Astrocyte (in vitro differentiated cells and primary cell): ENCODE results near the gene NTN3. TPM values are rescaled to one million over a fixed set of nuclear protein-coding genes. Genes with fewer than 3 reads are reported as not detected.

ENCODE experiments used
- DNase-seq: peaks from one replicate; pipeline ENCODE4 v3.0.0-alpha.2; 2010; ENCODE audit warnings: low read depth
- FAIRE-seq: peaks from 2 replicates; lab custom pipeline; 2011; peaks lifted over from hg19 to GRCh38; lab: Jason Lieb, UNC
- H2AFZ ChIP-seq: 2 replicates; pipeline ENCODE4 v1.6.0; 2012; ENCODE audit warnings: low read depth, low read length, inconsistent platforms
- H3K27ac ChIP-seq: 2 replicates; pipeline ENCODE4 v1.5.1; 2011; ENCODE audit warnings: low read depth, low read length, inconsistent platforms
- H3K27me3 ChIP-seq: 2 replicates; pipeline ENCODE4 v1.6.0; 2011; ENCODE audit warnings: low read length, inconsistent platforms; ENCODE audit not compliant: insufficient read depth
- H3K36me3 ChIP-seq: 2 replicates; pipeline ENCODE4 v1.5.1; 2011; ENCODE audit warnings: low read length, inconsistent platforms; ENCODE audit not compliant: insufficient read depth
- H3K4me1 ChIP-seq: 2 replicates; pipeline ENCODE4 v1.5.1; 2011; ENCODE audit warnings: low read length, inconsistent platforms; ENCODE audit not compliant: insufficient read depth
- H3K4me2 ChIP-seq: 2 replicates; pipeline ENCODE4 v1.6.0; 2012; ENCODE audit warnings: low read length, inconsistent platforms
- H3K4me3 ChIP-seq: 2 replicates; pipeline ENCODE4 v1.5.1; 2011; ENCODE audit warnings: low read depth, mild to moderate bottlenecking, low read length, inconsistent platforms; ENCODE audit not compliant: insufficient read depth
- H3K79me2 ChIP-seq: 2 replicates; pipeline ENCODE4 v1.6.0; 2012; ENCODE audit warnings: mild to moderate bottlenecking, low read length, inconsistent platforms; ENCODE audit not compliant: insufficient read depth
- H3K9ac ChIP-seq: 2 replicates; pipeline ENCODE4 v1.6.0; 2012; ENCODE audit warnings: mild to moderate bottlenecking, low read length, inconsistent platforms
- H3K9me3 ChIP-seq: 2 replicates; pipeline ENCODE4 v1.5.1; 2012; ENCODE audit warnings: low read depth, mild to moderate bottlenecking, low read length, inconsistent platforms; ENCODE audit not compliant: insufficient read depth
- H4K20me1 ChIP-seq: 2 replicates; pipeline ENCODE4 v1.6.0; 2012; ENCODE audit warnings: low read length, inconsistent platforms; ENCODE audit not compliant: insufficient read depth
- H3K27ac Mint-ChIP-seq: one replicate; pipeline ENCODE4 v1.8.0; 2021; ENCODE audit warnings: mild to moderate bottlenecking, mixed read lengths; ENCODE audit not compliant: unreplicated experiment
- H3K27me3 Mint-ChIP-seq: one replicate; pipeline ENCODE4 v1.8.0; 2021; ENCODE audit warnings: low read depth, mixed read lengths; ENCODE audit not compliant: unreplicated experiment
- H3K36me3 Mint-ChIP-seq: one replicate; pipeline ENCODE4 v1.8.0; 2021; ENCODE audit warnings: low read depth, mixed read lengths; ENCODE audit not compliant: unreplicated experiment
- H3K4me1 Mint-ChIP-seq: one replicate; pipeline ENCODE4 v1.8.0; 2021; ENCODE audit warnings: low read depth, mixed read lengths; ENCODE audit not compliant: unreplicated experiment
- H3K4me3 Mint-ChIP-seq: one replicate; pipeline ENCODE4 v1.8.0; 2021; ENCODE audit warnings: mild to moderate bottlenecking, moderate library complexity, mixed read lengths; ENCODE audit not compliant: unreplicated experiment
- H3K9me3 Mint-ChIP-seq: one replicate; pipeline ENCODE4 v1.8.0; 2021; ENCODE audit warnings: mild to moderate bottlenecking, mixed read lengths; ENCODE audit not compliant: unreplicated experiment
- EZH2 ChIP-seq: IDR thresholded peaks from 2 replicates; pipeline ENCODE4 v1.6.1; 2012; ENCODE audit warnings: mild to moderate bottlenecking, low read length, inconsistent platforms; ENCODE audit not compliant: insufficient read depth
- total RNA-seq: library from RNA; stranded (reverse); gene quantifications from 2 replicates; pipeline ENCODE4 v1.2.1, GENCODE V29; 2021
- TF ChIP-seq, protein P1 (sequence below): IDR thresholded peaks from 2 replicates; pipeline ENCODE4 v1.5.1; 2011; ENCODE audit warnings: low read depth, mild to moderate bottlenecking, inconsistent platforms, low read length, moderate library complexity; ENCODE audit not compliant: insufficient read depth

Gene NTN3
- total RNA-seq, 1 donor from 2014 or later = 1.1 TPM

DNA sequence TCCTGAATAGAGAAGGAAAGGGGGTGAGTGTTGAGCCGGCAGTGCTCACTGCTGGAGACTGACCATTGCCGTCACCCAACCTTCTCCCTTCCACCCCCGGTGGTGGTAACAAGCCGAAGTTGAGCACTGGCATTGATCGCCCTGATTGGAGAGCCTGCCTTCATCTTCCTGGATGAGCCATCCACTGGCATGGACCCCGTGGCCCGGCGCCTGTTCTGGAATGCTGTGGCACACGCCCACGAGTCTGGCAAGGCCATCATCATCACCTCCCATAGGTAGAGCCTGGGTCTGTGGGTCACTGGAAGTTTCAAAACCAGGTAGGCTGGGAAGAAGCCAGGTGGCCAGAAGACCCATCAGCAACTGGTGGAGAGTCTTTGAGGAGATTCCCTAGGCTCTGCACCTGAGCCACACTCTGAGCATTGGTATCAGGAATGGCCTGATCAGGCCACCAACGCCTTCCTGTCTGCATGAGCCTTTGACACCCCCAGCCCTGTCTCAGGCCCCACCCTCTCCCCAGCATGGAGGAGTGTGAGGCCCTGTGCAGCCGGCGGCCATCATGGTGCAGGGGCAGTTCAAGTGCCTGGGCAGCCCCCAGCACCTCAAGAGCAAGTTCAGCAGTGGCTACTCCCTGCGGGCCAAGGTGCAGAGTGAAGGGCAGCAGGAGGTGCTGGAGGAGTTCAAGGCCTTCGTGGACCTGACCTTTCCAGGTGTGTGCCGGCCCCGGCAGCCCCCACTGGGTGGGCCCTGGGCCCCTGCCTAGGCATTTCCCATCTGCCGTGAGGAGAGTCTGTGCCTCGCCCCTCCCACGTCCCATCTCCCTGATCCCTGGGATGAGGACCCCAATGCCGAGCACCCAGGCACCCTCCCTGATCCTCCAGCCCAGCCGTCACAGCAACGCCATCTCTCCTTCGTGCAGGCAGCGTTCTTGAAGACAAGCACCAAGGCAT, 46.8 kb upstream of the NTN3 start:
- Mint-ChIP-seq H3K9me3 (no peaks in the 10 kb centered on the region), H3K4me1 (peaks cover 4% of the 10 kb centered on the region), H3K27me3 (peaks cover 24% of the 10 kb centered on the region), H3K4me3 (no peak overlapping the region), H3K36me3 (no peaks in the 10 kb centered on the region), H3K27ac (no peak overlapping the region)
- H3K4me1 ChIP-seq = no peaks in the 10 kb centered on the region
- H2AFZ ChIP-seq = no peak overlapping the region
- DNase-seq (no peak), FAIRE-seq (no peak)
- no peak overlapping the region for H3K4me3 ChIP-seq
- no peak overlapping the region for H3K9ac ChIP-seq
- H3K36me3 ChIP-seq = no peaks in the 10 kb centered on the region
- no peaks in the 10 kb centered on the region for H4K20me1 ChIP-seq
- peaks cover 3% of the 10 kb centered on the region for H3K27me3 ChIP-seq
- H3K4me2 ChIP-seq = no peak overlapping the region
- TF ChIP-seq, protein P1, sequence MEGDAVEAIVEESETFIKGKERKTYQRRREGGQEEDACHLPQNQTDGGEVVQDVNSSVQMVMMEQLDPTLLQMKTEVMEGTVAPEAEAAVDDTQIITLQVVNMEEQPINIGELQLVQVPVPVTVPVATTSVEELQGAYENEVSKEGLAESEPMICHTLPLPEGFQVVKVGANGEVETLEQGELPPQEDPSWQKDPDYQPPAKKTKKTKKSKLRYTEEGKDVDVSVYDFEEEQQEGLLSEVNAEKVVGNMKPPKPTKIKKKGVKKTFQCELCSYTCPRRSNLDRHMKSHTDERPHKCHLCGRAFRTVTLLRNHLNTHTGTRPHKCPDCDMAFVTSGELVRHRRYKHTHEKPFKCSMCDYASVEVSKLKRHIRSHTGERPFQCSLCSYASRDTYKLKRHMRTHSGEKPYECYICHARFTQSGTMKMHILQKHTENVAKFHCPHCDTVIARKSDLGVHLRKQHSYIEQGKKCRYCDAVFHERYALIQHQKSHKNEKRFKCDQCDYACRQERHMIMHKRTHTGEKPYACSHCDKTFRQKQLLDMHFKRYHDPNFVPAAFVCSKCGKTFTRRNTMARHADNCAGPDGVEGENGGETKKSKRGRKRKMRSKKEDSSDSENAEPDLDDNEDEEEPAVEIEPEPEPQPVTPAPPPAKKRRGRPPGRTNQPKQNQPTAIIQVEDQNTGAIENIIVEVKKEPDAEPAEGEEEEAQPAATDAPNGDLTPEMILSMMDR = no peak
- no peak overlapping the region for H3K27ac ChIP-seq
- H3K9me3 ChIP-seq = no peaks in the 10 kb centered on the region
- H3K79me2 ChIP-seq = peaks cover under 1% of the 10 kb centered on the region

DNA sequence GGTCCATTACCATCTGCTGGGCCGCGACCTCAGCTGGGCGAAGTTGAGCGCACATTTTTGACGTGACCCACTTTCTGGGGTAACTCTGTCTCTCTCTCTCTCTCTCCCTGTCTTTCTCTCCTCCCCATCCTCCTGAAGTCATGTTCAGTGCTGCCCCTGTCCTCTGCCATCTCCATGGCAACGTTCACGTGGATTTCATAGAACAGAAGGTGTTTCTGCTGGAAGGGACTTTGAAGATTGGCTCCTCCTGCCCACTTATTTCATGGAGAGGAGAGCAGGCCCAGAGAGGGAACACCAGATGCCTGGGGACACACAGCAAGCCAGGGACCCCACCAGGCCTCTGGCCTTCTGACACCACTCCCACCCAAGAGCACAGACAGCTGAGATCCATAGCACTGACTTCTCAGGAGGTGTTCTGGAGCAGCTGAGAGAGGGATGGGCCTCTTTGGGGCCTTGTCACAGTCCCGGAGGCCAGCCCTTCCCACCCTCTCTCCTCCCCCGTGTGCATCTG, 46.0 kb upstream of the NTN3 start:
- H4K20me1 ChIP-seq = peaks cover 4% of the 10 kb centered on the region
- no peak overlapping the region for H3K4me2 ChIP-seq
- no peak for TF ChIP-seq EZH2
- TF ChIP-seq, protein P1 = no peak
- Mint-ChIP-seq H3K36me3 (no peaks in the 10 kb centered on the region), H3K4me1 (peaks cover 5% of the 10 kb centered on the region), H3K27ac (no peak overlapping the region), H3K4me3 (no peak overlapping the region), H3K27me3 (peaks cover 23% of the 10 kb centered on the region), H3K9me3 (no peaks in the 10 kb centered on the region)
- H2AFZ ChIP-seq = no peak overlapping the region
- DNase-seq = no peak
- H3K4me3 ChIP-seq = no peak overlapping the region
- H3K9ac ChIP-seq = no peak overlapping the region
- peaks cover 8% of the 10 kb centered on the region for H3K79me2 ChIP-seq
- FAIRE-seq = no peak
- no peaks in the 10 kb centered on the region for H3K9me3 ChIP-seq
- H3K27ac ChIP-seq = no peak overlapping the region
- H3K4me1 ChIP-seq = peaks cover 2% of the 10 kb centered on the region
- H3K36me3 ChIP-seq = no peaks in the 10 kb centered on the region
- peaks cover 3% of the 10 kb centered on the region for H3K27me3 ChIP-seq
